Naive B cell (primary cell): ENCODE measurements around the gene CAPN15. TPM values are rescaled to one million over a fixed set of nuclear protein-coding genes. Genes with fewer than 3 reads are reported as not detected.

ENCODE experiments used
- ATAC-seq, 2 donors: fragments of 150-1000 bp; cut with Tn5 transposase; 2 replicates each; pipeline ENCODE4 v1.10.0; 2021; ENCODE audit warnings: low read depth in 2 of 2, mild to moderate bottlenecking in 2 of 2, moderate library complexity in 2 of 2
- DNase-seq: peaks from one replicate; pipeline ENCODE4 v3.0.0; 2022
- H3K27ac Mint-ChIP-seq, 6 donors: one replicate each; pipeline ENCODE4 v1.8.0; 2020 to 2022; ENCODE audit warnings: mild to moderate bottlenecking in 6 of 6, mixed read lengths in 6 of 6, moderate library complexity in 5 of 6, inconsistent platforms in 2 of 6
- H3K27me3 Mint-ChIP-seq, 3 donors: one replicate each; pipeline ENCODE4 v1.8.0; 2021 to 2022; ENCODE audit warnings: mixed read lengths in 3 of 3, mild to moderate bottlenecking in 1 of 3
- H3K36me3 Mint-ChIP-seq, 2 donors: one replicate each; pipeline ENCODE4 v1.8.0; 2020 to 2022; ENCODE audit warnings: mixed read lengths in 2 of 2, inconsistent platforms in 1 of 2, mild to moderate bottlenecking in 1 of 2
- H3K4me1 Mint-ChIP-seq, 3 donors: one replicate each; pipeline ENCODE4 v1.8.0; 2020 to 2022; ENCODE audit warnings: mixed read lengths in 3 of 3, inconsistent platforms in 1 of 3, mild to moderate bottlenecking in 1 of 3, moderate library complexity in 1 of 3
- H3K4me3 Mint-ChIP-seq, 8 donors: one replicate each; pipeline ENCODE4 v1.8.0; 2020 to 2022; ENCODE audit warnings: mild to moderate bottlenecking in 8 of 8, mixed read lengths in 8 of 8, moderate library complexity in 8 of 8, inconsistent platforms in 2 of 8
- H3K9me3 Mint-ChIP-seq, 7 donors: one replicate each; pipeline ENCODE4 v1.8.0; 2020 to 2022; ENCODE audit warnings: mixed read lengths in 7 of 7, mild to moderate bottlenecking in 5 of 7, inconsistent platforms in 2 of 7, moderate library complexity in 1 of 7
- polyA plus RNA-seq, 6 donors: library from polyadenylated mRNA; unstranded; fragments of 300-500 nt; fragmentation: Illumina TruSeq; gene quantifications; one replicate each; pipeline ENCODE4 v1.2.3, GENCODE V29; 2021; ENCODE audit warnings: low read depth in 6 of 6

The CAPN15 gene
- polyA plus RNA-seq, 6 donors from 2014 or later: 4.3 to 11.0 (median 5.0) TPM

- DNase-seq: no peak
- peaks cover 0 to 34% (median 15%) of the 10 kb centered on the region in 3 donors for H3K27me3 Mint-ChIP-seq
- no peak overlapping the region for H3K4me3 Mint-ChIP-seq
- H3K4me1 Mint-ChIP-seq: peaks cover 0 to 6% (median 5%) of the 10 kb centered on the region in 3 donors
- ATAC-seq: no peak
- H3K27ac Mint-ChIP-seq: no peak overlapping the region
- H3K9me3 Mint-ChIP-seq: no peaks in the 10 kb centered on the region
- no peaks in the 10 kb centered on the region for H3K36me3 Mint-ChIP-seq
Observed at GRCh38 chr16:560701-561412, 33.3 kb downstream of the CAPN15 start.

DNA sequence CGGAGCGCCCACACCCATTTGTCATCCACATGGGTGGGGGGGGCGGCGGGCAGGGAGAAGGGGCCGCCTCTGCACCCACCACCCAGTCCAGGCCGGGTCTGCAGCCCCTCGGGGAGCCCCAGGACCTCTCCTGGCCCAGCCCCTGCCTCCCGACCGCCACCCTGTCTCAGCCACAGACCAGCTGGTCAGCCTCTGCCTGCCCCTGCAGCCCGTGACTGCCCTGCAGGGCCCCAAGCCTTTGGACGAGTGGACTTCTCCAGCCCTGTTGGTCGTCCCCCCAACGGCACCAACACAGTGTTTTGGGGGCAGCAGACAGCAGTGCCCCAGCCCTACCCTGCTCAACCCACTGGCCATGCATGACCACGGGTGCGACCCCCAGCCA lies 33.9 kb downstream of the CAPN15 start:
- ATAC-seq (no peak), DNase-seq (no peak)
- H3K27me3 Mint-ChIP-seq: peaks cover 0 to 34% (median 15%) of the 10 kb centered on the region in 3 donors
- no peaks in the 10 kb centered on the region for H3K9me3 Mint-ChIP-seq
- H3K27ac Mint-ChIP-seq: no peak overlapping the region
- peaks cover 1 to 7% (median 6%) of the 10 kb centered on the region in 3 donors for H3K4me1 Mint-ChIP-seq
- H3K4me3 Mint-ChIP-seq: no peak overlapping the region
- H3K36me3 Mint-ChIP-seq: no peaks in the 10 kb centered on the region

DNA sequence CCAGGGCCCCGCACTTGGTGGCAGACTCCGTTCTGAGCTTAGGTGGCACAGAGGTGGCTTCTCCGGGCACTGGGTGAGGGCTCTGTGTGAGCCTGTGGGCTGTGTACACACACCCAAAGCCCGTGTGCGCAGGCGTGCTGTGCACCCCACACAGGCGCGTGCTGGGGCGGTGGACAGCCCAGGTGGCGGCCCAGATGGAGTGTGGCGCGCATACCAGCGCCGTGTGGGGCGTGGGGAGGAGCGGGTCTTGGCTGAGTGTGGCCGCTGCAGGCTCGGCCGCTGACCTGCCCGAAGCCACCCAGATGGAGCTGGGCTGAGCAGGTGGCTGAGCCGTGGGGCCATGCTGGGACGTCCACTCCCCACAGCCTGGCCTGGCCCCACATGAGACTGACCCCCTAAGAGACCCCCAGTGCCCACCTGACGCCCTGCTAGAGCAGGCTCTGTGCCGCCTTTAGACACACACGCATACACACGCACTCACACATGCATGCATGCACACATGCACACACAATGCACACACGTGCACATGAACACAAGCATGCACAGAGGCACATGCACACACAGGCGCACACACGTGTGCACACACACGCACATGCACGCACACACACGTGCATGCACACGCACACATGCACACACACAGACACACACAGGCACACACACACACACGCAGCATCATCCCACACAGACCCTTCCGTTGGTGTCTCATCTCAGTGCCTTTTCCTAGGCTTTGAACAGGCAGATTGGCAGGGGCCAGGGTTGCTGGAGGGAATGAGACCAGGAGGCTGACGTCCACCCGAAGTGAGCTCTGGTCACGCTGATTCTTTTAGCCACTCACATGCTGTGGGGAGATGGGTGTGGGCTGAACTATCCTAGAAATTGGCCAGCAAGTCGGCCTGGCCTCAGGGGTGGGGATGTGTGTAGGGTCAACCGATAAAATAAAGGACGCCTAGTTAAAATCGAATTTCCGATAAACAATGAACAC lies 34.7 kb downstream of the CAPN15 start:
- no peaks in the 10 kb centered on the region for H3K36me3 Mint-ChIP-seq
- H3K27ac Mint-ChIP-seq: peak overlapping the region in 1 of 6 donors; percentile 90
- H3K9me3 Mint-ChIP-seq: no peaks in the 10 kb centered on the region
- peaks cover 0 to 32% (median 15%) of the 10 kb centered on the region in 3 donors for H3K27me3 Mint-ChIP-seq
- ATAC-seq: no peak
- DNase-seq: no peak
- peaks cover 9 to 14% (median 14%) of the 10 kb centered on the region in 3 donors for H3K4me1 Mint-ChIP-seq
- peak overlapping the region in 2 of 8 donors; percentile 9 to 68 for H3K4me3 Mint-ChIP-seq

- peak overlapping the region in 1 of 6 donors; percentile 47 for H3K27ac Mint-ChIP-seq
- peaks cover 0 to 23% (median 11%) of the 10 kb centered on the region in 3 donors for H3K27me3 Mint-ChIP-seq
- DNase-seq (no peak), ATAC-seq (no peak)
- no peak overlapping the region for H3K4me3 Mint-ChIP-seq
- H3K9me3 Mint-ChIP-seq: no peaks in the 10 kb centered on the region
- peaks cover 9 to 15% (median 14%) of the 10 kb centered on the region in 3 donors for H3K4me1 Mint-ChIP-seq
- H3K36me3 Mint-ChIP-seq: no peaks in the 10 kb centered on the region
Observed at GRCh38 chr16:563072-563644, 35.6 kb downstream of the CAPN15 start.

DNA sequence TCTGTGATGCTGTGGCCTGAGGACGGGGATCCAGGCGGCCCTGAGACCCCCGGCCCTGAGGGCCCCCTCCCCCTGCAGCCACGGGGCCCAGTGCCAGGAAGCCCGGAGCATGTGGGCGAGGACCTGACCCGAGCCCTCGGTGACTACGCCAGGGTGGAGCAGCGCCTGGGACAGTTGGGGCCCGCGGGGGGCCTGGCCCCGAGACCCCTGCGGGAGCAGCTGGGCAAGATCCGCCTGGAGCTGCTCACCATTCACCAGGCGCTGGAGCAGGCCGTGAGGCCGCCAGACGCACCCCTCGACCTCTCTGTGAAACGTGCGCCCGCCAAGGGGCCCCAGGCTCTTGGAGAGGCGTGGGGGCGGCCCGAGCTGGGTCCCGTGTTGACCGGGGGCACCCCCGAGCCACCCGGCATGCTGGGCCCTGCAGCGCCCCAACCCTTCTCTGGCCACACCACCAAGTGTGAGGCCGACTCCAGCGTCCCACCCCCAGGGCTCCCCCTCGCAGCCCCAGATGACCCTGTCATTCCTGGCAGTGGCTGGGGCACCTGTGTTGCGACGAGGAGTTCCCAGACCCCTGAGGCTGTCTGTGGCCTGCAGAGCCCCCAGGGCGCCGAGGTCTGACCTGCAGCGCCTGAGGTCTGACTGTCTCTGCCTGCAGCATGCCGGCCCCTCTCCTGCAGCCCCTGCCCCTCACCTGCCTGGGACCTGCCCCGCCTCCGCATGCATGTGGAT lies 37.3 kb downstream of the CAPN15 start:
- Mint-ChIP-seq H3K9me3 (no peaks in the 10 kb centered on the region), H3K27ac (no peak overlapping the region), H3K4me1 (peaks cover 16 to 18% (median 17%) of the 10 kb centered on the region in 3 donors), H3K27me3 (peaks cover 0 to 10% (median 5%) of the 10 kb centered on the region in 3 donors), H3K36me3 (no peaks in the 10 kb centered on the region), H3K4me3 (no peak overlapping the region)
- DNase-seq (no peak), ATAC-seq (no peak)

DNA sequence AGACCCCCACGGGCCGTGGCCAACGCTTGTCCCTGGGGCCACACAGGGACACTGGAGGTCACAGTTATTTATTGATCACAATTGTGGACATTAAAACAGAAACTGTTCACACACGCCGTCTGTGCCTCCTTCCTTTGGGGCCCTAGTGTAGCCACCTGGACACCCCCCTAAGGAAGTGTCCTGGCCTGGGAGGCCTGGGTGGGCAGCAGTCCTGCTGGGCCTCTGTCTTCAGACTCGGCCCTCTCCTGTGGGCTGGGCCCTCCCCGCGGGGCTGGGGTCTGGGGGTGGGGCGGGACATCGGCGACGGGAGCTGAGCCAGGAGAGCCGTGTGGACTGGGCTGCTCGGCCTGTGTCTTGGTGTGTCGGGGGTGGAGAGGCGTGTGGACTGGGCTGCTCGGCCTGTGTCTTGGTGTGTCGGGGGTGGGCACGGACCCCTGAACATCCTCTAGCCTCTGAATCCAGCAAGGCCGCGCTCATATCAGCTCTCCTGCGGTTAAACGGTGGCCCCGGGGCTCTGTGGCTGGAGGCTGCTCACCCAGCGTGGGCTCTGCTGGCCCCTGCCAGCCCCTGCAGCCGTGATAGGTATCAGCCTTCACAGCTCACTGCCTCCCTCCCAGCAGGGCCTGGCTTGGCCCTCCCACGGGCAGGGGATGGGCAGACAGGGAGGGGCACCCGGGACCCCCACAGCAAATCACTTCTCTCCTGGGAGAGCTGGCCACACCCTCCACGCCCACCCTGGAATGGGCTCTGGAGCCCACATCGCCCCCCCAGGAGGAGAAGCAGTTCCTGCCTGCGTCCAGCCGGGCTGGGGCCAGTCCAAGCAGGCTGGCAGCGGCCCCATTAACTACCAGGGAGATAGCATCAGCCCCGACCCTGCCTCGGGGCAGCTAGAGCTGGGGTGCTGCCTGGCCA lies 38.2 kb downstream of the CAPN15 start:
- H3K27me3 Mint-ChIP-seq: peaks cover 0 to 10% (median 5%) of the 10 kb centered on the region in 3 donors
- peak overlapping the region in 1 of 6 donors; percentile 83 for H3K27ac Mint-ChIP-seq
- ATAC-seq: no peak
- H3K9me3 Mint-ChIP-seq: no peaks in the 10 kb centered on the region
- no peaks in the 10 kb centered on the region for H3K36me3 Mint-ChIP-seq
- peaks cover 16 to 21% (median 21%) of the 10 kb centered on the region in 3 donors for H3K4me1 Mint-ChIP-seq
- DNase-seq: no peak
- peak overlapping the region in 3 of 8 donors; percentile 6 to 53 (median 52) for H3K4me3 Mint-ChIP-seq

- ATAC-seq (peak; percentile 54 to 59), DNase-seq (peak; percentile 51)
- Mint-ChIP-seq H3K9me3 (no peaks in the 10 kb centered on the region), H3K27me3 (peaks cover 0 to 10% (median 5%) of the 10 kb centered on the region in 3 donors), H3K36me3 (no peaks in the 10 kb centered on the region), H3K4me3 (peak within 1 kb of the TSS; percentile 70 to 84 (median 78)), H3K27ac (peak within 1 kb of the TSS in 5 of 6 donors; percentile 6 to 83 (median 53)), H3K4me1 (peaks cover 27 to 32% (median 31%) of the 10 kb centered on the region in 3 donors)
Observed at GRCh38 chr16:566475-567372, 39.2 kb downstream of the CAPN15 start, which contains the start of gene NHLRC4. NHLRC4 (plus strand) TSS chr16:567005; CDS start chr16:568048, 1,043 bp downstream.

GRCh38 chr16:567373-568256 lies 40.1 kb downstream of the CAPN15 start:
- H3K27ac Mint-ChIP-seq: peak overlapping the region in 4 of 6 donors; percentile 50 to 83 (median 64)
- ATAC-seq: no peak

DNA sequence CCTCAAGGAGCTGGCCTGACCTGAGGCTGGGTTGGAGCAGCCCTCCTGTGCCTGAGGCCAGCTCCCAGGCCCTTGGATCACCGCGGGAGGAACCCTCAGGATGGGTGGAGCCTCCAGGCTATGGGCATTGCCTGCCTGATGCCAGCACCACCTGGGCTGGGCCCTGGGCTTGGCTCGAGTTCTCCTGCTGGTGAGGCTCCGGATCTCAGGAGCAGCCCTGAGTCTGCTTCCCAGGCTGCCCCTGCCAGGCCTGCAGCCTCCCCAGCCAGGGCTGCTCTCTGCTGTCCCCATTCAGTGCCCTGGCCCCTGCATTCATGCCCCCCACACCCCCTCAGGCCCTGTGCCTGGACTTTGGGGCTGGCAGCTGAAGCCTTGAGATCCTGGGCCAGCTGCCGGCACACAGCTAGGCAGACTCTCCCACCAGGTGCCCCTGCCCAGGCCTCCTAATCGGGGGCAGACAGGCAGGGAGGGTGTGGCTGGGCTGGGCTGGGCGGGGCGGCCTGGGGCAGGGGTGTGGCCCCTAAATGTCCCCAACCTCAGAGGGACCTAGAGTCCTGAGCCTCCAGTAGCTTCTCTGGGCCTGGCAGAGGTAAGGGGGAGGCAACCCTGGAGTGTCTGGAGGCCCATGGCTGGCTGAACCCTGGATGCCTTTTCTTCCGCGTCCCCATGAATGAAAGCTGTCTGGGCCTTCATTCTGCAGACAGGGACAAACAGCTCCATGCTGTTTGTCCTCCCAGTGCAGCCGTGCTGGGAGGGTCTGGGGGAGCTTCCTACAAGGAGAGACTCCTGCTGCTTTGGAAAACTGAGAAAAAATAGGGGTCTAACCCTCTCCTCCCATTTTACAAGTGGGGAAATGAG lies 41.1 kb downstream of the CAPN15 start:
- Mint-ChIP-seq H3K27me3 (no peaks in the 10 kb centered on the region), H3K4me1 (peaks cover 29 to 36% (median 34%) of the 10 kb centered on the region in 3 donors), H3K4me3 (peak overlapping the region; percentile 82 to 94 (median 90)), H3K27ac (peak overlapping the region in 3 of 6 donors; percentile 54 to 99 (median 85)), H3K36me3 (no peaks in the 10 kb centered on the region), H3K9me3 (no peaks in the 10 kb centered on the region)
- no peak for ATAC-seq
- DNase-seq: no peak

More at GRCh38 chr16:567373-568256, 40.1 kb downstream of the CAPN15 start:
- peak overlapping the region; percentile 70 to 84 (median 78) for H3K4me3 Mint-ChIP-seq
- peaks cover 0 to 4% (median under 1%) of the 10 kb centered on the region in 3 donors for H3K27me3 Mint-ChIP-seq
- DNase-seq: no peak
- peaks cover 29 to 36% (median 34%) of the 10 kb centered on the region in 3 donors for H3K4me1 Mint-ChIP-seq
- no peaks in the 10 kb centered on the region for H3K36me3 Mint-ChIP-seq
- H3K9me3 Mint-ChIP-seq: no peaks in the 10 kb centered on the region
